Hepatocyte (in vitro differentiated cells): Measurements from ENCODE around the gene IMP3. TPM values are rescaled to one million over a fixed set of nuclear protein-coding genes. Genes with fewer than 3 reads are reported as not detected.

ENCODE experiments used
- DNase-seq: peaks from one replicate; pipeline ENCODE4 v3.0.0-alpha.2; 2016; ENCODE audit warnings: low spot score
- H2AFZ ChIP-seq: fragments of 200-600 bp; sonication (generic); 2 replicates; pipeline ENCODE4 v1.6.0; 2016; ENCODE audit warnings: antibody characterized with exemption, mild to moderate bottlenecking
- H3K27ac ChIP-seq: fragments of 200-600 bp; sonication (generic); 2 replicates; pipeline ENCODE4 v1.5.1; 2016; ENCODE audit warnings: mild to moderate bottlenecking
- H3K27me3 ChIP-seq: fragments of 200-600 bp; sonication (generic); 2 replicates; pipeline ENCODE4 v1.6.1; 2016
- H3K36me3 ChIP-seq: fragments of 200-600 bp; sonication (generic); replicated peaks from 2 replicates; pipeline ENCODE4 v1.5.1; 2016; ENCODE audit warnings: low read depth; ENCODE audit not compliant: insufficient read depth
- H3K4me1 ChIP-seq: fragments of 200-600 bp; sonication (generic); 2 replicates; pipeline ENCODE4 v1.5.1; 2016; ENCODE audit warnings: mild to moderate bottlenecking, moderate library complexity; ENCODE audit not compliant: insufficient read depth
- H3K4me2 ChIP-seq: fragments of 200-600 bp; sonication (generic); 2 replicates; pipeline ENCODE4 v1.6.0; 2016
- H3K4me3 ChIP-seq: fragments of 200-600 bp; sonication (generic); 2 replicates; pipeline ENCODE4 v1.5.1; 2016; ENCODE audit warnings: mild to moderate bottlenecking
- H3K79me2 ChIP-seq: fragments of 200-600 bp; sonication (generic); 2 replicates; pipeline ENCODE4 v1.6.0; 2017; ENCODE audit warnings: mild to moderate bottlenecking
- H3K9me2 ChIP-seq: fragments of 200-600 bp; sonication (generic); replicated peaks from 2 replicates; pipeline ENCODE4 v1.6.0; 2017; ENCODE audit warnings: mild to moderate bottlenecking; ENCODE audit not compliant: insufficient read depth
- H3K9me3 ChIP-seq: fragments of 200-600 bp; sonication (generic); 2 replicates; pipeline ENCODE4 v1.5.1; 2016; ENCODE audit warnings: low read depth, mild to moderate bottlenecking
- H4K20me1 ChIP-seq: fragments of 200-600 bp; sonication (generic); 2 replicates; pipeline ENCODE4 v1.6.0; 2016; ENCODE audit warnings: mild to moderate bottlenecking; ENCODE audit not compliant: insufficient read depth, poor library complexity, severe bottlenecking
- CTCF ChIP-seq: fragments of 200-600 bp; sonication (generic); IDR thresholded peaks from 2 replicates; pipeline ENCODE4 v1.5.1; 2016; ENCODE audit warnings: antibody characterized with exemption, mild to moderate bottlenecking; ENCODE audit not compliant: poor library complexity
- EZH2 ChIP-seq: fragments of 200-600 bp; sonication (generic); IDR thresholded peaks from 2 replicates; pipeline ENCODE4 v1.6.1; 2016; ENCODE audit warnings: antibody characterized with exemption, mild to moderate bottlenecking, borderline replicate concordance
- EZH2phosphoT487 ChIP-seq: fragments of 200-600 bp; sonication (generic); IDR thresholded peaks from one replicate; pipeline ENCODE4 v1.6.1; 2018; ENCODE audit warnings: antibody characterized with exemption, mild to moderate bottlenecking, low read depth, moderate library complexity; ENCODE audit not compliant: unreplicated experiment, severe bottlenecking
- WGBS: methylation state at CpG from one replicate; pipeline ENCODE4 v1.1.6; 2016; ENCODE audit warnings: low lambda C conversion rate; ENCODE audit errors: missing lambda C conversion rate; 5-methylcytosine and 5-hydroxymethylcytosine counted together
- polyA plus RNA-seq: library from polyadenylated mRNA; unstranded; fragments of >200 nt; fragmentation: Nextera tagmentation; extraction: Ambion mirVana; gene quantifications from 2 replicates; pipeline ENCODE4 v1.2.1, GENCODE V29; 2016
- total RNA-seq: library from RNA; depleted of rRNA; stranded (reverse); fragments of >200 nt; gene quantifications from 2 replicates; pipeline ENCODE4 v1.2.3, GENCODE V29; 2014

Gene IMP3
- total and polyA plus RNA-seq, 2 experiments from 2014 or later, result 144 to 155 TPM

- no peak overlapping the region for H2AFZ ChIP-seq
- WGBS, result 98% methylated on average over 30 of the region's 30 CpGs
Observed at GRCh38 chr15:75676688-75677464, 36.9 kb upstream of the IMP3 start.

GRCh38 chr15:75675579-75676404, 35.8 kb upstream of the IMP3 start:
- H3K27me3 ChIP-seq, result no peaks in the 10 kb centered on the region
- no peaks in the 10 kb centered on the region for H3K9me2 ChIP-seq
- H2AFZ ChIP-seq, result no peak overlapping the region
- H3K9me3 ChIP-seq, result no peaks in the 10 kb centered on the region
- no peak overlapping the region for H3K4me2 ChIP-seq
- no peaks in the 10 kb centered on the region for H3K79me2 ChIP-seq
- H3K36me3 ChIP-seq, result no peaks in the 10 kb centered on the region
- H4K20me1 ChIP-seq, result no peaks in the 10 kb centered on the region
- H3K4me1 ChIP-seq, result peaks cover 38% of the 10 kb centered on the region
- DNase-seq, result no peak
- H3K27ac ChIP-seq, result no peak overlapping the region
- H3K4me3 ChIP-seq, result no peak overlapping the region
- 95% methylated on average over 36 of the region's 41 CpGs for whole genome bisulfite sequencing
- TF ChIP-seq EZH2phosphoT487, result no peak
- TF ChIP-seq CTCF, result no peak
- TF ChIP-seq EZH2, result no peak

More at GRCh38 chr15:75676688-75677464, 36.9 kb upstream of the IMP3 start:
- no peaks in the 10 kb centered on the region for H3K9me2 ChIP-seq
- no peaks in the 10 kb centered on the region for H3K27me3 ChIP-seq
- H3K36me3 ChIP-seq, result no peaks in the 10 kb centered on the region
- H3K9me3 ChIP-seq, result no peaks in the 10 kb centered on the region
- TF ChIP-seq EZH2phosphoT487, result no peak
- TF ChIP-seq EZH2, result no peak
- TF ChIP-seq CTCF, result no peak
- no peak overlapping the region for H3K4me2 ChIP-seq
- DNase-seq, result no peak
- H3K27ac ChIP-seq, result no peak overlapping the region
- peaks cover 29% of the 10 kb centered on the region for H3K4me1 ChIP-seq
- no peak overlapping the region for H3K4me3 ChIP-seq
- no peaks in the 10 kb centered on the region for H4K20me1 ChIP-seq
- H3K79me2 ChIP-seq, result no peaks in the 10 kb centered on the region

GRCh38 chr15:75674366-75674765, 34.3 kb upstream of the IMP3 start:
- no peaks in the 10 kb centered on the region for H3K9me3 ChIP-seq
- no peaks in the 10 kb centered on the region for H3K79me2 ChIP-seq
- H3K4me1 ChIP-seq, result peaks cover 38% of the 10 kb centered on the region
- no peaks in the 10 kb centered on the region for H4K20me1 ChIP-seq
- H3K36me3 ChIP-seq, result no peaks in the 10 kb centered on the region
- H3K4me2 ChIP-seq, result no peak overlapping the region
- H3K9me2 ChIP-seq, result no peaks in the 10 kb centered on the region
- no peak overlapping the region for H2AFZ ChIP-seq
- no peaks in the 10 kb centered on the region for H3K27me3 ChIP-seq
- 85% methylated on average over 8 of the region's 8 CpGs for WGBS
- peak overlapping the region; percentile 95 for H3K27ac ChIP-seq
- DNase-seq, result no peak
- H3K4me3 ChIP-seq, result no peak overlapping the region
- no peak for TF ChIP-seq EZH2
- TF ChIP-seq CTCF, result no peak
- TF ChIP-seq EZH2phosphoT487, result no peak
